Measurements from ENCODE around the gene C14orf93.
A peak's percentile ranks its signal among the peaks of the same experiment; 100 is the strongest.

The C14orf93 gene

GRCh38 chr14:23056145-23056955 is 46.4 kb upstream of the C14orf93 start:
- peak overlapping the region; percentile 71 to 84 for H3K4me3 ChIP-seq (ENCODE audit: low read depth in 1 of 2, low read length in 1 of 2)
- H3K4me1 ChIP-seq (ENCODE audit: control insufficient read depth in 1 of 2, insufficient read depth in 1 of 2, low read depth in 1 of 2, low read length in 1 of 2), result peaks cover 22 to 23% of the 10 kb centered on the region in 2 experiments
- peak overlapping the region; percentile 19 for H3K27ac ChIP-seq
- H3K9me3 ChIP-seq, result no peaks in the 10 kb centered on the region
- H3K27me3 ChIP-seq, result peaks cover 13% of the 10 kb centered on the region
- peaks cover 29% of the 10 kb centered on the region for H3K36me3 ChIP-seq
- peak; percentile 52 for TF ChIP-seq CTCF (IDR thresholded peaks at IDR 0.05)

GRCh38 chr14:23055621-23056144 is 45.7 kb upstream of the C14orf93 start:
- no peak for TF ChIP-seq CTCF (IDR thresholded peaks at IDR 0.05)
- peaks cover 13% of the 10 kb centered on the region for H3K27me3 ChIP-seq
- peaks cover 22 to 28% of the 10 kb centered on the region in 2 experiments for H3K4me1 ChIP-seq (ENCODE audit: control insufficient read depth in 1 of 2, insufficient read depth in 1 of 2, low read depth in 1 of 2, low read length in 1 of 2)
- no peak overlapping the region for H3K4me3 ChIP-seq (ENCODE audit: low read depth in 1 of 2, low read length in 1 of 2)
- H3K36me3 ChIP-seq, result peaks cover 22% of the 10 kb centered on the region
- no peaks in the 10 kb centered on the region for H3K9me3 ChIP-seq
- no peak overlapping the region for H3K27ac ChIP-seq

GRCh38 chr14:23055147-23055550 is 45.2 kb upstream of the C14orf93 start:
- peaks cover 17% of the 10 kb centered on the region for H3K36me3 ChIP-seq

GRCh38 chr14:23054000-23054811 is 44.3 kb upstream of the C14orf93 start:
- H3K27me3 ChIP-seq, result peaks cover 13% of the 10 kb centered on the region
- H3K9me3 ChIP-seq, result no peaks in the 10 kb centered on the region
- no peak overlapping the region for H3K27ac ChIP-seq
- H3K36me3 ChIP-seq, result peaks cover 8% of the 10 kb centered on the region
- TF ChIP-seq CTCF (IDR thresholded peaks at IDR 0.05), result no peak
- no peak overlapping the region for H3K4me3 ChIP-seq (ENCODE audit: low read depth in 1 of 2, low read length in 1 of 2)
- H3K4me1 ChIP-seq (ENCODE audit: control insufficient read depth in 1 of 2, insufficient read depth in 1 of 2, low read depth in 1 of 2, low read length in 1 of 2), result peaks cover 22 to 28% of the 10 kb centered on the region in 2 experiments

More at GRCh38 chr14:23055147-23055550, 45.2 kb upstream of the C14orf93 start:
- H3K27ac ChIP-seq, result no peak overlapping the region
- H3K27me3 ChIP-seq, result peaks cover 13% of the 10 kb centered on the region
- no peaks in the 10 kb centered on the region for H3K9me3 ChIP-seq
- peaks cover 22 to 28% of the 10 kb centered on the region in 2 experiments for H3K4me1 ChIP-seq (ENCODE audit: control insufficient read depth in 1 of 2, insufficient read depth in 1 of 2, low read depth in 1 of 2, low read length in 1 of 2)
- TF ChIP-seq CTCF (IDR thresholded peaks at IDR 0.05), result no peak
- no peak overlapping the region for H3K4me3 ChIP-seq (ENCODE audit: low read depth in 1 of 2, low read length in 1 of 2)

GRCh38 chr14:23053426-23053825 is 43.5 kb upstream of the C14orf93 start:
- H3K4me1 ChIP-seq (ENCODE audit: control insufficient read depth in 1 of 2, insufficient read depth in 1 of 2, low read depth in 1 of 2, low read length in 1 of 2), result peaks cover 20 to 28% of the 10 kb centered on the region in 2 experiments
- H3K36me3 ChIP-seq, result no peaks in the 10 kb centered on the region
- no peak overlapping the region for H3K27ac ChIP-seq
- peaks cover 13% of the 10 kb centered on the region for H3K27me3 ChIP-seq
- H3K9me3 ChIP-seq, result no peaks in the 10 kb centered on the region
- no peak overlapping the region for H3K4me3 ChIP-seq (ENCODE audit: low read depth in 1 of 2, low read length in 1 of 2)
- TF ChIP-seq CTCF (IDR thresholded peaks at IDR 0.05), result no peak
